ENCODE measurements around the gene TMEM125. TPM values are rescaled to one million over a fixed set of nuclear protein-coding genes. Genes with fewer than 3 reads are reported as not detected.

TMEM125 gene
- total RNA-seq, 1 donor from 2014 or later, result 15.7 TPM

GRCh38 chr1:43239484-43239883, 30.3 kb upstream of the TMEM125 start:
- Histone ChIP-seq H3K27me3 (ENCODE audit: control insufficient read depth, insufficient read depth, low read length) (peaks cover 2% of the 10 kb centered on the region), H3K4me3 (ENCODE audit: low read depth, low read length) (no peak overlapping the region), H3K36me3 (ENCODE audit: control insufficient read depth, insufficient read depth, low read length) (no peaks in the 10 kb centered on the region)
- DNase-seq (ENCODE audit: low read depth), result no peak
- TF ChIP-seq, protein P1, sequence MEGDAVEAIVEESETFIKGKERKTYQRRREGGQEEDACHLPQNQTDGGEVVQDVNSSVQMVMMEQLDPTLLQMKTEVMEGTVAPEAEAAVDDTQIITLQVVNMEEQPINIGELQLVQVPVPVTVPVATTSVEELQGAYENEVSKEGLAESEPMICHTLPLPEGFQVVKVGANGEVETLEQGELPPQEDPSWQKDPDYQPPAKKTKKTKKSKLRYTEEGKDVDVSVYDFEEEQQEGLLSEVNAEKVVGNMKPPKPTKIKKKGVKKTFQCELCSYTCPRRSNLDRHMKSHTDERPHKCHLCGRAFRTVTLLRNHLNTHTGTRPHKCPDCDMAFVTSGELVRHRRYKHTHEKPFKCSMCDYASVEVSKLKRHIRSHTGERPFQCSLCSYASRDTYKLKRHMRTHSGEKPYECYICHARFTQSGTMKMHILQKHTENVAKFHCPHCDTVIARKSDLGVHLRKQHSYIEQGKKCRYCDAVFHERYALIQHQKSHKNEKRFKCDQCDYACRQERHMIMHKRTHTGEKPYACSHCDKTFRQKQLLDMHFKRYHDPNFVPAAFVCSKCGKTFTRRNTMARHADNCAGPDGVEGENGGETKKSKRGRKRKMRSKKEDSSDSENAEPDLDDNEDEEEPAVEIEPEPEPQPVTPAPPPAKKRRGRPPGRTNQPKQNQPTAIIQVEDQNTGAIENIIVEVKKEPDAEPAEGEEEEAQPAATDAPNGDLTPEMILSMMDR (IDR thresholded peaks at IDR 0.05; ENCODE audit: insufficient read depth, low read length, poor library complexity, severe bottlenecking), result no peak

GRCh38 chr1:43241413-43241836, 28.4 kb upstream of the TMEM125 start:
- peak; percentile 57 for DNase-seq (ENCODE audit: low read depth)

GRCh38 chr1:43243299-43243698, 26.5 kb upstream of the TMEM125 start:
- TF ChIP-seq, protein P1 (IDR thresholded peaks at IDR 0.05; ENCODE audit: insufficient read depth, low read length, poor library complexity, severe bottlenecking), result no peak
- DNase-seq (ENCODE audit: low read depth), result no peak
- no peak overlapping the region for H3K4me3 ChIP-seq (ENCODE audit: low read depth, low read length)
- H3K36me3 ChIP-seq (ENCODE audit: control insufficient read depth, insufficient read depth, low read length), result no peaks in the 10 kb centered on the region
- no peaks in the 10 kb centered on the region for H3K27me3 ChIP-seq (ENCODE audit: control insufficient read depth, insufficient read depth, low read length)

More at GRCh38 chr1:43241413-43241836, 28.4 kb upstream of the TMEM125 start:
- Histone ChIP-seq H3K4me3 (ENCODE audit: low read depth, low read length) (no peak overlapping the region), H3K27me3 (ENCODE audit: control insufficient read depth, insufficient read depth, low read length) (no peaks in the 10 kb centered on the region), H3K36me3 (ENCODE audit: control insufficient read depth, insufficient read depth, low read length) (no peaks in the 10 kb centered on the region)
- TF ChIP-seq, protein P1 (IDR thresholded peaks at IDR 0.05; ENCODE audit: insufficient read depth, low read length, poor library complexity, severe bottlenecking), result no peak

GRCh38 chr1:43246466-43247213, 23.1 kb upstream of the TMEM125 start:
- Histone ChIP-seq H3K27me3 (ENCODE audit: control insufficient read depth, insufficient read depth, low read length) (no peaks in the 10 kb centered on the region), H3K36me3 (ENCODE audit: control insufficient read depth, insufficient read depth, low read length) (no peaks in the 10 kb centered on the region), H3K4me3 (ENCODE audit: low read depth, low read length) (no peak overlapping the region)
- no peak for DNase-seq (ENCODE audit: low read depth)
- TF ChIP-seq, protein P1 (IDR thresholded peaks at IDR 0.05; ENCODE audit: insufficient read depth, low read length, poor library complexity, severe bottlenecking), result no peak

- no peak for DNase-seq (ENCODE audit: low read depth)
- TF ChIP-seq, protein P1 (IDR thresholded peaks at IDR 0.05; ENCODE audit: insufficient read depth, low read length, poor library complexity, severe bottlenecking), result no peak
- Histone ChIP-seq H3K4me3 (ENCODE audit: low read depth, low read length) (no peak overlapping the region), H3K27me3 (ENCODE audit: control insufficient read depth, insufficient read depth, low read length) (no peaks in the 10 kb centered on the region), H3K36me3 (ENCODE audit: control insufficient read depth, insufficient read depth, low read length) (no peaks in the 10 kb centered on the region)
These were observed 22.4 kb upstream of the TMEM125 start for GRCh38 chr1:43247256-43247921.

Measured in kidney epithelial cell (primary cell).